ENCODE results near the gene TBC1D10A.
"Not testable (repeated sequence)": the region's sequence is repeated elsewhere in the genome, so short reads cannot be mapped to it uniquely, and the experiment has no call there.

The TBC1D10A gene

GRCh38 chr22:30347255-30347892 is 20.6 kb upstream of the TBC1D10A start:
- in situ Hi-C loops (cut with MboI; ENCODE audit: low sequenced_read_pairs) = no loop called here

GRCh38 chr22:30344447-30345200 is 17.9 kb upstream of the TBC1D10A start:
- in situ Hi-C loops (cut with MboI; ENCODE audit: low sequenced_read_pairs) = no loop called here

- in situ Hi-C loops (cut with MboI; ENCODE audit: low sequenced_read_pairs) = no loop called here
Observed at GRCh38 chr22:30340911-30341685, 14.4 kb upstream of the TBC1D10A start.

DNA sequence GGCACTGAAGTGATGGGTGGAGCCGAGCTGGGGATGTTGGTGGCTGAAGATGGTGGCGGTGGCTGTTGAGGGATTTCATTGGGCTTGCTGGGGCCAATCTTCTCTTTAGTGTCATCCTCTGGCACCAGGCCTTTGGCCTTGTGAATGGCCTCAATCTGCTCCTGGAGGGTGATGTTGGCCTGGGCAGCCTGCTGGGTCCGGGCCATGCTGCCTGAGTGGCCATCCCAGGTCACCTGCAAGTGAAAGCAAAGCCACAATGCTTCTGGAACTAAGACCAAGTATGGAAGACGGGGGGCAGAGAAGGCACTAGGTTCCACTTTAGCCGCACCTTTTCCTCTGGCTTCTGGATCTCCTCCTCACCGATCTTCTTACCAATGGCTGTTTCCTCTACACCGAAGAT is 12.1 kb upstream of the TBC1D10A start:
- in situ Hi-C loops (cut with MboI; ENCODE audit: low sequenced_read_pairs) = no loop called here

DNA sequence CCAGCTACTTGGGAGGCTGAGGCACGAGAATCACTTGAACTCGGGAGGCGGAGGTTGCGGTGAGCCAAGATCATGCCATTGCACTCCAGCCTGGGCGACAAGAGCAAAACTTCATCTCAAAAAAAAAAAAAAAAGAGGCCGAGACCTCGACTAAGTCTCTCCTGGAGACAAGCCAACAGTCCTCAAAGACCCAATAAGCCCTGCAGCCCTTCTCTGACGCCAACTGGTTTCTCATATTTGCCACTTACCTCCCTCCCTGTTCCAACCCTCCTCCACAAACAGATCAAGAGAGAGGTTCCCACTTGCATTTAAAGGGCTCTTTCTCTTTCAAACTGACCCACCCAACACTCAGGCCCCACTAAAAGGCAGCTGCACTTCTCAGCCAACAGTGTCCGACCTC is 11.6 kb upstream of the TBC1D10A start:
- in situ Hi-C loops (cut with MboI; ENCODE audit: low sequenced_read_pairs) = not testable (repeated sequence)

GRCh38 chr22:30337461-30337778 is 10.7 kb upstream of the TBC1D10A start:
- in situ Hi-C loops (cut with MboI; ENCODE audit: low sequenced_read_pairs) = no loop called here

- in situ Hi-C loops (cut with MboI; ENCODE audit: low sequenced_read_pairs) = no loop called here
Observed at GRCh38 chr22:30336752-30337460, 10.2 kb upstream of the TBC1D10A start.

DNA sequence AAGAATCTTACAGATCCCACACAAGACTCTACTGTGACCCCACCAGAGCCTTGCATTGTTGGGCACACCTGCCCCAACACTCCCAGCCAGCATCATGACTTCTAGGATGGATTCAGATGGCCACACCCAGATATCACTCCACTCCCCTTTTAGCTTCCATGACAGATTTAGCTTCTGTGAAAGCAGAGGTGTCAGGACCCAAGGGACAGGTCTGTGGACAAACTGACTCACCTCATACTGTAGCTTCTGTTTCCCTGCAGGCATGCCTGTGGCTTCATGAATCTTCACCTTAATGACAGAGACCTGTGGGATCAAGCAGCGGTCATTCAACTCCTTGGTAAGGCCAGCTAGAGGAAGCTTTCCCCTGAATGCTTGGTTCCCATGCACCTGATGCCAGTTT is 8.5 kb upstream of the TBC1D10A start:
- in situ Hi-C loops (cut with MboI; ENCODE audit: low sequenced_read_pairs) = no loop called here

DNA sequence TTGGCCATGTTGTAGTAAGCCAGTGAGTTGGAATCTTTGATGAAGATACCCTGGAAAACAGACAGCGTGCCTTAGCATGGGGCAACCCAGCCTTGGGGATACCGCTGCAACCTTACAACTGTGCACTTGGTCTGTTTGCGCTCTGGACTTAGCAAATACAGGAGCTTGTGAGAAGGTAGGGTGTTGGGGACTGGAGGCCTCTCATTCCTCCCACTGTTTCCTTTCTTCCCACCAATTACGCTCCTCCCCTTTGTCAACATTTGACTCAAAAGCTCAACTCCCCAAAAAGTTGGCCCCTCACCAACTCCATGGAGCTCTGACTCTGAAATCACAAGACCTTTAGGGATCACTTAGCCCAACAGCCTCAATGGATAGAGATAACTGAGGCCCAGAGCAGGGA is 7.9 kb upstream of the TBC1D10A start:
- in situ Hi-C loops (cut with MboI; ENCODE audit: low sequenced_read_pairs) = no loop called here

DNA sequence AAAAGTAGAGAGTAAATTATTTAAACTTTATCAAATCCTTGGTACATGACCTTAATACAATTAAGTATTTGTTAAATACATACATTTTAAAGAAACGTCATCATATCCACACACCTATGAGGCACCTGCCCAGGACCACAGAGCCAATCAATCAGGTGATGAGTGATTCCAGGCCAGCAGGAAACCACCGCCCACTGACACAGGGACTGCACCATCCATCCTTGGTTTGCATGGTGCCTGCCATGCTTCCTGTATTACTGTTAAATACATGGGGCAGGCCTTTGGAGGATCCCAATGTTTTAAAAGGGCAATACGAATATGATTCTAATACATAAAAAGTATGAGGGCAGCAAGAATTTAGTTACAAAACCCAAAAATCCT is 7.0 kb upstream of the TBC1D10A start:
- in situ Hi-C loops (cut with MboI; ENCODE audit: low sequenced_read_pairs) = no loop called here

GRCh38 chr22:30332994-30333706 is 6.4 kb upstream of the TBC1D10A start:
- in situ Hi-C loops (cut with MboI; ENCODE audit: low sequenced_read_pairs) = no loop called here

DNA sequence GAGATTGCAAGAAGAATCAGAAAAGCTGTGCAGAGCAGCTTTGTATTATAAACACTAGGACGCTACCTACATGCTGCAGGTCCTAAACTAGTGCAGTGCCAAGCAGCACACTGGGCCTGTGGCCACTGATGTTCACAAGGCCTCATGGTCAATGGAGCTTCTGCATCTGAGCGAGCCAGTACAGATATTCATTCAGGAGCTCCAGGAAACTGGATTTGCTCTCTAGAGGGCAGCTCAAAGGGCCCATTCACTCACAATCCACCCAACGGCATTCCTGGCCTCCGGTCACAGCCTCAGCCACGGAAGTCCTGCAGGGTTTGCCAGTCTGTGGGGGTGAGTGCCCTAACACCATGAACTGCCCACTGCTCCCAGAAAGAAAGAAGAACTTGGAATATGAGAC is 5.8 kb upstream of the TBC1D10A start:
- in situ Hi-C loops (cut with MboI; ENCODE audit: low sequenced_read_pairs) = no loop called here

DNA sequence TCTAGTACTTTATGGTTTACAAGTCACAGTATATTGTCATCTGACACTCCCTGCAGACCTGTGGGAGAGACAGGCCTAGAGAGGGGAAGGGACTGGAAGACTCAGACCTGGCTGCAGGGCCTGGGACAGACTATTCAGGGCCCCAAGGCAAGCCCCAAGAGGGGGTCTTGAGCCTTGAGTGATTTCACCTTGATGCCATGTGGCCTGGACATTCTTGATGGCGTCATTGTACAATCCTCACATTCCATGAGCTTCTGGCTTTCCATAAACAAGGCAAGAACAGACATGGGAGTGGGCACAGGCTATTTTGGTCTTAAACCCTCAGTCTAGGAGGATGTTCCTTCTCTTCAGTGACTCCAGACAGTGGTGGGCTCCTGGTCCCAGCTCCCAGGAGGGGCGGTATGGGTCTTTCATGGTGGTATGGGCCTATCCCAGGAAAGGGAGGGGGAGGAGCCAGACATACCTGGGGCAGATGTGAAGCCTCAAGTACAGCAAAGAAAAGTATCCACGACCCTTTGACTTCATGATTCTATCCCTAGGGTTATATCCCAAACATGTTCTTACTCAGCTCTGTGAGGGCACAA is 1.8 kb upstream of the TBC1D10A start:
- in situ Hi-C loops (cut with MboI; ENCODE audit: low sequenced_read_pairs) = no loop called here

- in situ Hi-C loops (cut with MboI; ENCODE audit: low sequenced_read_pairs) = no loop called here
Observed at GRCh38 chr22:30327864-30328345, 1.2 kb upstream of the TBC1D10A start.

DNA sequence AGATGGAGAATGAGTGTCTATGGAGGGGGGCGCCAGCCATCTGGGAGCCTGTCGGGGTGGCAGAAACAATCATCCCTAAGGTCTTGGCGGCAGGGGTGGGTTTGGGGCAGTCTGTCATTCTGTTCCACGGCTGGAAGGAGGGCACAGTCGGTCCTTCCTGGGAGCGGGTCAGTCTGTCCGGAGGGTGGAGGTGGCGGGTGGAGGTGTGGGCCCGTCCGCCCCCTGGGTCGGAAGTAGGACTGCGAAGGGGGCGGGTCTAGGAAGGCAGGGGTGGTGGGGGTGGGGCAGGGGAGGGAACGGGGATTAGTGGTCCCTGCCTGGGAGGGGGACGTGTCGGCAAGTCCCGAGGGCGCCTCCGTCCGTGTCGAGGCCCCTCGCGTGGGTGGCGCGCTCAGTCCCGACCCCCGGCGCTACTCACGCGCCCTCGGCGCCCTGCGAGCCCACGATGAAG is 461 bp downstream of the TBC1D10A start:
- in situ Hi-C loops (cut with MboI; ENCODE audit: low sequenced_read_pairs) = no loop called here

- in situ Hi-C loops (cut with MboI; ENCODE audit: low sequenced_read_pairs) = no loop called here
Observed at GRCh38 chr22:30325724-30326254, 952 bp downstream of the TBC1D10A start.

DNA sequence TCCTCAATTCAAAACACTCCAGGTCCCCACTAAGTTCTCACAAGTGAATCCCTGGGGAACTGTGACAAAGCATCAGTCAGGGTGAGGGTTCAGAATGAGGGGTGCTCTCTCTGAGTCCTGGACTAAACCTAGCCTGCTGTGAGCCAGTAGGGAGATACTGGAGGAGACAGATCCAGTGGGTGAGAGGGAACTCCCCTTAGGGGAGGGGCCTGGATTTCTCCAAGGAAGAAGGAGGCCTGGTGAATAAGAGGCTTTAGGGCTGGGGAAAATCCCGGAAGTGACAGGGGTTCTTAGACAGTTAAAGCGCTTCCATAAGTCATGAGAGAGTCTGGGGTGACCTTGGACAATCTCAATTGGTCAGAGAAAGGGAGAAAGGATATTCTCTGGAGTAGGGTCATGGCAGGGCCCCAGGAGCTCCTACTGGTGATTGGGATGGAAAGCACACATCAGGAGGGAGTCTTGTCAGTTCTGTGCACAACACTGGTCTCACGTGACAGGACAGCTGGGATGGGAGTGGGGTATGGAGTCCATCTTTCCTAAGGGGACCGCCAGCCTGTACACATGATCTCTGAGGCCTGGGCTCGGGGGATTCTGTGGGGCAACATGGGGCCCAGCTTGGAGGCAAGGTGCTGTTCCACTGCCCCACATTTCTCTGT is 1.5 kb downstream of the TBC1D10A start:
- in situ Hi-C loops (cut with MboI; ENCODE audit: low sequenced_read_pairs) = no loop called here

- in situ Hi-C loops (cut with MboI; ENCODE audit: low sequenced_read_pairs) = no loop called here
Observed at GRCh38 chr22:30324014-30324730, 2.6 kb downstream of the TBC1D10A start.

- in situ Hi-C loops (cut with MboI; ENCODE audit: low sequenced_read_pairs) = no loop called here
Observed at GRCh38 chr22:30323246-30323645, 3.5 kb downstream of the TBC1D10A start.

Measured in hTERT RPE-1 (cell line).